Cardiac muscle cell (in vitro differentiated cells and primary cell): ENCODE data around the gene MMP25. TPM values are rescaled to one million over a fixed set of nuclear protein-coding genes. Genes with fewer than 3 reads are reported as not detected.

ENCODE experiments used
- DNase-seq, 2 donors: peaks; one replicate each; pipeline versions ENCODE4 v3.0.0 to v3.0.0-alpha.2; 2010 to 2017; ENCODE audit warnings: low read depth in 1 of 2, low spot score in 1 of 2
- H3K27ac ChIP-seq: fragments of 200-600 bp; sonication (generic); 2 replicates; pipeline ENCODE4 v1.5.1; 2016
- H3K27me3 ChIP-seq: fragments of 200-600 bp; sonication (generic); 2 replicates; pipeline ENCODE4 v1.6.0; 2016; ENCODE audit warnings: control low read depth
- H3K36me3 ChIP-seq: fragments of 200-600 bp; sonication (generic); 2 replicates; pipeline ENCODE4 v1.5.1; 2016; ENCODE audit warnings: control low read depth
- H3K4me1 ChIP-seq: fragments of 200-600 bp; sonication (generic); 2 replicates; pipeline ENCODE4 v1.8.1; 2017; ENCODE audit warnings: low read depth, mild to moderate bottlenecking, mixed run types
- H3K4me3 ChIP-seq: fragments of 200-600 bp; sonication (generic); 2 replicates; pipeline ENCODE4 v1.5.1; 2016; ENCODE audit warnings: mild to moderate bottlenecking
- H3K9me3 ChIP-seq: fragments of 200-600 bp; sonication (generic); 2 replicates; pipeline ENCODE4 v1.5.1; 2017; ENCODE audit warnings: low read depth, mild to moderate bottlenecking, control low read depth
- polyA plus RNA-seq: library from polyadenylated mRNA; unstranded; fragments of >200 nt; fragmentation: Nextera tagmentation; extraction: Ambion mirVana; gene quantifications from 2 replicates; pipeline ENCODE4 v1.2.1, GENCODE V29; 2016
- total RNA-seq: library from RNA; depleted of rRNA; stranded (reverse); fragments of >200 nt; gene quantifications from 2 replicates; pipeline ENCODE4 v1.2.3, GENCODE V29; 2016
- TF ChIP-seq, protein P1 (sequence below): IDR thresholded peaks from 2 replicates; pipeline ENCODE4 v1.5.1; 2012; ENCODE audit warnings: low read depth, mild to moderate bottlenecking, low read length

The MMP25 gene
- total and polyA plus RNA-seq, 2 experiments from 2014 or later: 0.03 to 5.8 TPM

DNA sequence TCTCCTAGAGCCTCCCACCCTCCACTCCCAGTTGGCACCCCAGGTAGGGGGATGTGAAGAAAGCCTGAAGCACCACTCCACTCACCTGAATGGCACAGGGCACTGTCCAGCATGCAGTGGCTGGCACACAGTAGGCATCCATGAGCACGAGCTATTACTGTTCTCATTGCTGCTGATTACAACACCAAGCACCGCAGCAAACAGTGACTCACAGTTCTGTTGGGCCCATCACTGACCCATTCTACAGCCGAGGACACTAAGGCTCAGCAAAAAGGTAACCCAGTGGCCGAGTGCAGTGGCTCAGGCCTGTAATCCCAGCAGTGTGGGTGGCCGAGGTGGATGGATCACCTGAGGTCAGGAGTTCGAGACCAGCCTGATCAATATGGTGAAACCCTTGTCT lies 50.0 kb downstream of the MMP25 start:
- H3K4me1 ChIP-seq: peaks cover 5% of the 10 kb centered on the region
- H3K27me3 ChIP-seq: peaks cover 18% of the 10 kb centered on the region
- no peak for DNase-seq
- H3K9me3 ChIP-seq: no peaks in the 10 kb centered on the region
- TF ChIP-seq, protein P1, sequence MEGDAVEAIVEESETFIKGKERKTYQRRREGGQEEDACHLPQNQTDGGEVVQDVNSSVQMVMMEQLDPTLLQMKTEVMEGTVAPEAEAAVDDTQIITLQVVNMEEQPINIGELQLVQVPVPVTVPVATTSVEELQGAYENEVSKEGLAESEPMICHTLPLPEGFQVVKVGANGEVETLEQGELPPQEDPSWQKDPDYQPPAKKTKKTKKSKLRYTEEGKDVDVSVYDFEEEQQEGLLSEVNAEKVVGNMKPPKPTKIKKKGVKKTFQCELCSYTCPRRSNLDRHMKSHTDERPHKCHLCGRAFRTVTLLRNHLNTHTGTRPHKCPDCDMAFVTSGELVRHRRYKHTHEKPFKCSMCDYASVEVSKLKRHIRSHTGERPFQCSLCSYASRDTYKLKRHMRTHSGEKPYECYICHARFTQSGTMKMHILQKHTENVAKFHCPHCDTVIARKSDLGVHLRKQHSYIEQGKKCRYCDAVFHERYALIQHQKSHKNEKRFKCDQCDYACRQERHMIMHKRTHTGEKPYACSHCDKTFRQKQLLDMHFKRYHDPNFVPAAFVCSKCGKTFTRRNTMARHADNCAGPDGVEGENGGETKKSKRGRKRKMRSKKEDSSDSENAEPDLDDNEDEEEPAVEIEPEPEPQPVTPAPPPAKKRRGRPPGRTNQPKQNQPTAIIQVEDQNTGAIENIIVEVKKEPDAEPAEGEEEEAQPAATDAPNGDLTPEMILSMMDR: no peak
- no peaks in the 10 kb centered on the region for H3K36me3 ChIP-seq
- H3K4me3 ChIP-seq: no peak overlapping the region
- H3K27ac ChIP-seq: no peak overlapping the region

DNA sequence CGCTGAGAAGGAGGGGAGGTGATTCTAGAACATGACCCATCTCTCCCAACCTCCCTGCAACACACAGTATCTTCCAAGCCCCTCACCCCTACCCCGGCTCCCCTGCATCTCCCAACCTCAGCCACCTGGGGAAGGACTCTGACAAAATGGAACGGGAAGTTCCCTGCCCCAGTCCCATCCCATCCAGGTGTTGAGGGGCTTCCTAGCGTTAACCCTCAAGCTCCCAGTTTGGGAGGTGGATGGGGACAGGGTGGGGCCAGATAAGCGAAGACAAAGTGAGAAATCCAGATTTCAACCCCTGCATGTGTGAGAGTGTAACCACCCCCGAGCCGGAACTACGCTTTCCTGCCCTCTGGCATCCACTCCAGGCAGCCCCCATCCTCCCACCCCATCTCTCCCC lies 50.9 kb downstream of the MMP25 start:
- no peak for DNase-seq
- peaks cover 18% of the 10 kb centered on the region for H3K27me3 ChIP-seq
- H3K4me1 ChIP-seq: peaks cover 5% of the 10 kb centered on the region
- H3K4me3 ChIP-seq: no peak overlapping the region
- no peaks in the 10 kb centered on the region for H3K36me3 ChIP-seq
- no peaks in the 10 kb centered on the region for H3K9me3 ChIP-seq
- no peak overlapping the region for H3K27ac ChIP-seq
- TF ChIP-seq, protein P1: no peak

DNA sequence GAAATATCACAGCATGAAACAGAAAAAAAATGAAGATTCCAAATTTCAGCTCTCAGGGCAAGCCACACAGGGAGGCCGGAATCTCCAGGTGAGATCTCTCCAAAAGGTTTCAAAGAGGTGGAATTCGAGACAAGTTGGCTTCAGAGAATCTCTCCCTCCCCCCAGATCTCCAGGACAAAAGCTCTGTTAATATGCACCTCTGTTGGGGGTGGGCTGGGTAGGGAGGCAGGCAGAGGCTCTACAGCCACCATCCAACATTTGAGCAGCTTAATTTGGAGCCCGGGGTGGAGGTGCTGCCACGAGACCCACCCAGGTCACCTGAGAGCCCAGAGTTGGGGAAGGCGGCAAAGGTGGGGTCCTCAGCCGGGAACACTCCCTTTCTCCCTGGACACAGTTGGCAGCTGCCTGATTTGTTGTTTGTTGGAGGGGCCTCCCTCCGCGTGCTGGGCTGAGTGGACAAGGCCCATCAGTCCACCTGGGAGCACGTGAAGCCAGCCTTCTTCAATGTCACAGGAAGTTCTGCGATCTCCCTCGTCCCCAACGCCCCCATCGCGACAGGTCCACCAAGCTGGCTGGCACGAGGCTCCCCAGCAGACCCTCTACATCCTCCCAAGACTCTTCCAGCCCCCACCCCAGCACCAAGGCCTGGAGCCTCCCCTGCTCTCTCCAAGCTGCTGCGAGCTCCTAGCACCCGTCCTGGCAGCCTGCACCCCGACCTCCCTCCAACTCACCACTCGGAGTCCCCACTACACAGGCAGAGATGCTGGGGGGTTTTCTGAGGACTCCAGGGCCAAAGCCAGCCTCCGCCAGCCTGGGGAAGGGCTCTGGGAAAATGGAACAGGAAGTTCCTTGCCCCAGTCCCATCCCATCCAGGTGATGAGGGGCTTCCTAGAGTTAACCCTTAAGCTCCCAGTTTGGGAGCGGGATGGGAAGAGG lies 52.4 kb downstream of the MMP25 start, which contains the start of gene ZSCAN10:
ZSCAN10 (minus strand) TSS at position 836 of the 936 bp plus-strand sequence. CDS start 6,357 bp downstream, outside the sequence.
- no peak within 1 kb of the TSS for H3K27ac ChIP-seq
- no peak for DNase-seq
- H3K36me3 ChIP-seq: no peaks in the 10 kb centered on the region
- peak within 1 kb of the TSS; percentile 15 for H3K4me3 ChIP-seq
- TF ChIP-seq, protein P1: no peak
- H3K9me3 ChIP-seq: no peaks in the 10 kb centered on the region
- peaks cover 18% of the 10 kb centered on the region for H3K27me3 ChIP-seq
- H3K4me1 ChIP-seq: peaks cover 5% of the 10 kb centered on the region

DNA sequence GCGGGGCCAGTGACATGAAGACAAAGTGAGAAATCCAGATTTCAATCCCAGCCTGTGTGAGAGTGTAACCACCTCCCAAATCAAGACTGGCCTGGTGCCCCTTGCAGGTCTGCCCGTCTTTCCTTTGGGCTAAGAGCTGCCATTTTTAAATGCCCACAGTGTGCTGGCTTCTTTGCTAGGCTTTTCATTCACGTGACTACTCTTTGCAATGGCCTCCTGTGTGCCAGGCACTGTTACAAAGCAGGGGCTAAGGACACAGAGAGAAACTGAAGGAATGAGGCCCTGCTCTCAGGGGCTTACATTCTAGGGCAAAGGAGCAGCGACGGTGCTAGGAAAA lies 53.0 kb downstream of the MMP25 start:
- peak overlapping the region; percentile 15 for H3K4me3 ChIP-seq
- peaks cover 18% of the 10 kb centered on the region for H3K27me3 ChIP-seq
- DNase-seq: no peak
- TF ChIP-seq, protein P1: no peak
- H3K4me1 ChIP-seq: peaks cover 5% of the 10 kb centered on the region
- no peak overlapping the region for H3K27ac ChIP-seq
- H3K9me3 ChIP-seq: no peaks in the 10 kb centered on the region
- H3K36me3 ChIP-seq: no peaks in the 10 kb centered on the region

DNA sequence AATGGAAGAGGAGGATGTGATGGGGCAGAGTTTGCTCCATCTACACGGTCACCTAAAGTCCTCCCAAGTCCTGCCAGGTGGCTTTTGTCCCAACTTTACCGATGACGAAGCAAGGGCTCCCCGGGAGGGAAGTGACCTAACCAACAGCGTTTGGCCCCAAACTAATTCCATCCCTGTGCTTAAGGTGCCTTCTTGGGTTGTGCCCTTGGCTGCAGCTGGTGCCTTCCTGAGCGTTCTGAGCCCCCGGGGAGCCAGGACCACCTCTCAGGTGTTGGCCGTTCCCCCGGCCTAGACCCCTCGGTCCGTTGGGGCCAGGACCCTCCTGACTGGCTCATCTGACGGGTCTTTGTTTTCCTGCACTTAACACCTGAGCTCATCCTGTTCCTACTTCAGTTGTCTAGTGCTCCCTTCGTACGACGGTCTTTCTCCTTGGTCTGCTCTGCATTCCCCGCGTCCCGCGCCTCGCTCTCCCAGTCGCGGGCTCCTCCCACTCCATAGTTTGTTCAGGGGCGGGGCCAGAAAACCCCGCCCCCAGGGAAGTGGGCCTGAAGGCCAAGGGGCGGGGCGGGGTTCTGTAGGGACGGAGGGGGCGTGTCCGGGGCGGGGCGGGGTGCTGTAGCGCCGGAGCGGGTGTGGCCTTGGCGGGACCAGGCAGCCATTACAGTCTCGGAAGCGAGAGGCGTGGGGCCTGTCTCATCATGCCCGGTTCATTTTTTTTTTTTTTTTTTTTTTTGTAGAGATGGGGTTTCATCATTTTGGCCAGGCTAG lies 53.6 kb downstream of the MMP25 start:
- Histone ChIP-seq H3K27me3 (peaks cover 18% of the 10 kb centered on the region), H3K4me1 (peaks cover 5% of the 10 kb centered on the region), H3K4me3 (peak overlapping the region; percentile 15), H3K9me3 (no peaks in the 10 kb centered on the region), H3K27ac (no peak overlapping the region), H3K36me3 (no peaks in the 10 kb centered on the region)
- TF ChIP-seq, protein P1: no peak
- DNase-seq: peak; percentile 93 to 97
